Tibial nerve (tissue), 4 donors: Measurements from ENCODE around the gene NXNL2. TPM values are rescaled to one million over a fixed set of nuclear protein-coding genes. Genes with fewer than 3 reads are reported as not detected.

Experiments used
- DNase-seq, 2 donors: peaks; one replicate each; pipeline ENCODE4 v3.0.0-alpha.2; 2019; ENCODE audit warnings: low spot score in 2 of 2
- H3K27ac ChIP-seq, 4 donors: fragments of 200-600 bp; sonication (generic) in 3 of 4; one replicate each; pipeline ENCODE4 v1.5.1; 2017 to 2019; ENCODE audit warnings: mild to moderate bottlenecking in 1 of 4
- H3K27me3 ChIP-seq, 2 donors: fragments of 200-600 bp; sonication (generic) in 1 of 2; one replicate each; pipeline versions ENCODE4 v1.5.1 to v1.6.0; 2017 to 2019
- H3K36me3 ChIP-seq, 3 donors: fragments of 200-600 bp; sonication (generic); one replicate each; pipeline ENCODE4 v1.5.1; 2018 to 2019
- H3K4me1 ChIP-seq, 4 donors: fragments of 200-600 bp; sonication (generic) in 3 of 4; one replicate each; pipeline ENCODE4 v1.5.1; 2017 to 2019
- H3K4me3 ChIP-seq, 4 donors: fragments of 200-600 bp; sonication (generic) in 3 of 4; one replicate each; pipeline ENCODE4 v1.5.1; 2017 to 2019; ENCODE audit warnings: mild to moderate bottlenecking in 1 of 4, moderate library complexity in 1 of 4
- H3K9me3 ChIP-seq, 4 donors: fragments of 200-600 bp; sonication (generic) in 3 of 4; one replicate each; pipeline ENCODE4 v1.5.1; 2017 to 2019
- EP300 ChIP-seq, 2 donors: sonication (generic); formaldehyde crosslinking; IDR thresholded peaks; one replicate each; pipeline ENCODE4 v1.6.1; 2017; ENCODE audit warnings: antibody characterized with exemption in 2 of 2, mild to moderate bottlenecking in 1 of 2
- POLR2A ChIP-seq, 2 donors: fragments of 450-650 bp; IDR thresholded peaks; one replicate each; pipeline ENCODE4 v1.6.1; 2017; ENCODE audit warnings: antibody characterized with exemption in 2 of 2, mild to moderate bottlenecking in 2 of 2, moderate library complexity in 2 of 2
- WGBS, 2 donors: methylation state at CpG; one replicate each; pipeline ENCODE4 v1.1.5; 2018; 5-methylcytosine and 5-hydroxymethylcytosine counted together
- total RNA-seq, 4 donors: library from RNA; depleted of rRNA; stranded (reverse); fragments of >200 nt; gene quantifications; one replicate each; pipeline ENCODE4 v1.1.0, GENCODE V29; 2016
- TF ChIP-seq, protein P1 (sequence below), 5 experiments: fragments of 200-600 bp in 3 of 5; fragments of 450-650 bp in 2 of 5; sonication (generic) in 3 of 5; IDR thresholded peaks; one replicate each; pipeline ENCODE4 v1.5.1; 2016 to 2019; ENCODE audit warnings: antibody characterized with exemption in 5 of 5, mild to moderate bottlenecking in 3 of 5, moderate library complexity in 2 of 5

The NXNL2 gene
- total RNA-seq, 4 donors from 2014 or later: 1.5 to 4.6 (median 1.8) TPM; not detected in 1

DNA sequence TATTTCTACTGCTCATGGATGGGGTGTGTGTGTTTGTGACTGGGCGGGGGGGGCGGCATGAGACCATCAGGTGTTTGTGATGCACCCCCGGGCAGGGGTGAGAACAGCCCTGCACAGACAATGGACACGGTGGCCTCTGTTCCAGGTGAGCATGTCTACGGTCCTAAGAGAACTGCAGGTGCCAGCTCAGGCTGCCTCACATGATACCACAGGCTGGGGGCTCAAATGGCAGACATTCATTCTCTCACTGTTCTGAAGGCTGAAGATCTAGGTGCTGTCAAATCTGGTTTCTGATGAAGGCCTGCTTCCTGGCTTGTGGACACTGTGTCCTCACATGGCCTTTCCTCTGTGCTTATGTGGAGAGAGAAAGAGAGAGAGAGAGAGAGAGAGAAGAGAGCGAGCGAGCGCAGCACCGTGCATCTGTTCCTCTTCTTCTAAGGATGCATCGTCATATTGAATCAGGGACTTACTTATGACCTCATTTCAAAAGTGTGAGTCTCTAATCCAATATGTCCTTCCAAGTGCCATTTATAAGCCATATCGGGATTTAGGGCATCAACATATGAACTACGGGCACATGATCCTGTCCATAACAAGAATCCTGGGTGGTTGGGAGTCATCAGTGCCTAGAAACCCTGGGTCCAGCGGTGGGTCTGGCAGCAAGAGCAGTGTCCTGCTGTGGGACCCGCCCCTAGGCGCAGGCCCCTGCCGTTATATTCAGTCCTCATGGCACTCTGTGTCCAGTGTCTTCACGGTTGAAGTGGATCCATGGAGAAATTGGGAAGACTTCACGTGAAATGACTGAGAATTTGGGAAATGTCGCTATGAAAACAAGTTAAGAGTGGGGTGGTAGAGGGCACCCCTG is 42.5 kb downstream of the NXNL2 start:
- Histone ChIP-seq H3K27me3 (no peaks in the 10 kb centered on the region), H3K36me3 (no peaks in the 10 kb centered on the region), H3K9me3 (no peaks in the 10 kb centered on the region), H3K4me3 (no peak overlapping the region), H3K27ac (no peak overlapping the region), H3K4me1 (peaks cover 0 to 8% (median 0%) of the 10 kb centered on the region in 4 donors)
- 85 to 87% methylated on average over 19 of the region's 19 CpGs for WGBS, 2 donors
- TF ChIP-seq POLR2A (IDR thresholded peaks at IDR 0.05) (no peak), EP300 (IDR thresholded peaks at IDR 0.05) (no peak)
- TF ChIP-seq, protein P1, sequence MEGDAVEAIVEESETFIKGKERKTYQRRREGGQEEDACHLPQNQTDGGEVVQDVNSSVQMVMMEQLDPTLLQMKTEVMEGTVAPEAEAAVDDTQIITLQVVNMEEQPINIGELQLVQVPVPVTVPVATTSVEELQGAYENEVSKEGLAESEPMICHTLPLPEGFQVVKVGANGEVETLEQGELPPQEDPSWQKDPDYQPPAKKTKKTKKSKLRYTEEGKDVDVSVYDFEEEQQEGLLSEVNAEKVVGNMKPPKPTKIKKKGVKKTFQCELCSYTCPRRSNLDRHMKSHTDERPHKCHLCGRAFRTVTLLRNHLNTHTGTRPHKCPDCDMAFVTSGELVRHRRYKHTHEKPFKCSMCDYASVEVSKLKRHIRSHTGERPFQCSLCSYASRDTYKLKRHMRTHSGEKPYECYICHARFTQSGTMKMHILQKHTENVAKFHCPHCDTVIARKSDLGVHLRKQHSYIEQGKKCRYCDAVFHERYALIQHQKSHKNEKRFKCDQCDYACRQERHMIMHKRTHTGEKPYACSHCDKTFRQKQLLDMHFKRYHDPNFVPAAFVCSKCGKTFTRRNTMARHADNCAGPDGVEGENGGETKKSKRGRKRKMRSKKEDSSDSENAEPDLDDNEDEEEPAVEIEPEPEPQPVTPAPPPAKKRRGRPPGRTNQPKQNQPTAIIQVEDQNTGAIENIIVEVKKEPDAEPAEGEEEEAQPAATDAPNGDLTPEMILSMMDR (IDR thresholded peaks at IDR 0.05): no peak
- DNase-seq: no peak

DNA sequence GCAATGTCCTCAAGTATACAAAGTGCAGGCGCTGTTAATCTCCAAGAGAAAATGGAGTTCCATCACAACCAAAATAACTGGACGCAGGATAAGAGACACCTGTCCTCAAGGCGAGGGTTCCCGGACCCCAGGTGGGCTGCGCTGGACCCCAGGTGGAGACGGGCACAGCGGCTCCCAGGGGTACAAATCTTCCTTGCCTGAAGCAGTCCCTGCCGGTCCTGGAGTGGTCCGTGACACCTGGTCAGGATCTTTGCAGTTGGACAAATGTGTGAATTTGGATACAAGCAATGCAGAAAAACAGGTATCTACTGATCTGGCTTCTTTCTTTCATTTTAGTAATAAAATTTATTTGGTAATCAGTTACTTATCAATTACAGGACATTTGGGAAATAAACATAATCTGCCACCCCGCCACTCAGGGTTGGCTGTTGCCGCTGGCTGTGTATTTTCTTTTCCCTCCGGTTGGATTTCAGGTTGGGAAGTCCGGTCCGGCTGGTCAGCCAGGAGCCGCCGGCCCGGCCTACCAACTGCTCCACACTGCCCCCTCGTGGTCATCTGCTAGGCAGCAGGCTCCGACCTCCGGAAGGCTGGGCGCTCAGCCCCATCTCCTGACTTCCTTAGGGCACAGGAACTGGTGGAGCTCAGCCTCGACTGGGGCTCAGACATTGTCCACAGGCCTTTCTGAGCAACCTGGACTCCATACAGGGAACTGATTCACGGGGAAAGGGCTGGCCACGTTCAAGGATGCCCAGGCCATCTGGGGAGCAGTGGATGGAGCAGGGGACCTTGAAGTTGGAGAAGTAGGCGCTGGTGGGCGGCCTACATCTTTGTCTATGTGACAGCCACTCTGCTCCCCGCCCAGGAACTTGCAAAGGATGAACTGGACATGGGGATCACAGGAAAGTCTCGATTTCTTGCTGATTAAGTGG is 43.4 kb downstream of the NXNL2 start:
- Histone ChIP-seq H3K27me3 (no peaks in the 10 kb centered on the region), H3K36me3 (no peaks in the 10 kb centered on the region), H3K9me3 (no peaks in the 10 kb centered on the region), H3K4me1 (peaks cover 0 to 8% (median 0%) of the 10 kb centered on the region in 4 donors), H3K27ac (no peak overlapping the region), H3K4me3 (no peak overlapping the region)
- WGBS, 2 donors: 43% methylated on average over 28 of the region's 28 CpGs
- TF ChIP-seq EP300 (IDR thresholded peaks at IDR 0.05) (no peak), POLR2A (IDR thresholded peaks at IDR 0.05) (no peak)
- TF ChIP-seq, protein P1 (IDR thresholded peaks at IDR 0.05): peak; percentile 92 to 94 (median 94)
- DNase-seq: peak; percentile 61 to 80

DNA sequence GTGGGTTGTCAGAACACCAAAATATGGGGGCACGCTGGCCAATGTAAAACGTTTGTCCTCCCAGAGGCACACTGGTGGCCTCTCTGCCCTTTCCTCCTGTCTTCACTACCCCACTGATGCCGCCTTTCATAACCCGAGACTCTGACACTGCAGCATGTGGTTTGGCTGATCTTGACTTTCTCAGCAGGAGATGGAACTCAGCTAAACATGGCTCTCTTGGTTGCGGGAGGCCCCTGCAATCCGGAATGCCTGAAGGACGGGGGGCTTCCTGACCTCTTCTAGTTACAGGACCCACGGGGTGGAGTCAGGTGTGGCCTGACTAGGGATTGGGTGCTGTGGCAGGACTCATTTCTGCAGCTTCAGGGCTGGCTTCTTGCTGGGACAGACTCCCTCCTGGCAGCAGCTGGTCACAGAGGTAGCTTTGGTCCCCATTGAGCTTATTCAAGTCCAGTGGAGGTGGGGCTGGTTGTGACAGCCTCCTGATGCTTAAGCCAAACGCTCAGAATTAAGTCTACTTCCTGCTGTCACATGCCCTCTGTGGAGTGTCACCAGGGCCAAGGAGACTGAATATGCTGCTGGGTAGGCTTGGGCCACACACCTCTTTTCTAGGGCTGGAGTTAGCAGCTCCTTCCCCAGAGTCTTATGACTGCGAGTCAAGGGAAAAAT is 44.2 kb downstream of the NXNL2 start:
- WGBS, 2 donors: 81 to 88% methylated on average over 7 to 10 of the region's 10 CpGs

DNA sequence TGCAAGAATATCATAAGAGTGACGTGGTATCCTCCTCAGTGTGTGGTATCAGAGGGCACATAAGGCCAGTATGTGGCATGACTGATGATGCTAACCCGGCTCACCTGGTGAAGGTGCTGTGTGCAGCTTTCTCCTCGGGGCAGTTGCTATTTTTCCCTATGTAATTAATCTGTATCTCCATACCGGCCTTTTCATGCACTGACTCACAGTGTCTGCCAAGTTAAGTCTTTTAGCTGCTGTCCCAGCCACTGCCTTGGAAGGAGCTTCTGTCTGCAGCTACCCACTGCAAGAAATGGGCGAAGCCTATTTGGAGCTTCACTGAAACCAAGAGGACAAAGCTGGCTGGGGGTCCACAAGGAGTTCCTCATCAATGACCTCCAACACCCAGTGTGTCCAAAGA is 46.0 kb downstream of the NXNL2 start:
- Histone ChIP-seq H3K36me3 (no peaks in the 10 kb centered on the region), H3K9me3 (no peaks in the 10 kb centered on the region), H3K27ac (no peak overlapping the region), H3K4me1 (peaks cover 0 to 8% (median 0%) of the 10 kb centered on the region in 4 donors), H3K27me3 (no peaks in the 10 kb centered on the region), H3K4me3 (no peak overlapping the region)
- 80 to 81% methylated on average over 5 of the region's 5 CpGs for WGBS, 2 donors
- DNase-seq: no peak
- TF ChIP-seq EP300 (IDR thresholded peaks at IDR 0.05) (no peak), POLR2A (IDR thresholded peaks at IDR 0.05) (no peak)
- TF ChIP-seq, protein P1 (IDR thresholded peaks at IDR 0.05): no peak

More for the DNA sequence above, 44.2 kb downstream of the NXNL2 start:
- DNase-seq: no peak
- Histone ChIP-seq H3K27me3 (no peaks in the 10 kb centered on the region), H3K27ac (no peak overlapping the region), H3K4me3 (no peak overlapping the region), H3K4me1 (peaks cover 0 to 8% (median 0%) of the 10 kb centered on the region in 4 donors), H3K36me3 (no peaks in the 10 kb centered on the region), H3K9me3 (no peaks in the 10 kb centered on the region)
- no peak for TF ChIP-seq EP300 (IDR thresholded peaks at IDR 0.05)
- TF ChIP-seq, protein P1 (IDR thresholded peaks at IDR 0.05): no peak
- TF ChIP-seq POLR2A (IDR thresholded peaks at IDR 0.05): no peak
